ENCODE results near the gene BEND4.

BEND4 gene

DNA sequence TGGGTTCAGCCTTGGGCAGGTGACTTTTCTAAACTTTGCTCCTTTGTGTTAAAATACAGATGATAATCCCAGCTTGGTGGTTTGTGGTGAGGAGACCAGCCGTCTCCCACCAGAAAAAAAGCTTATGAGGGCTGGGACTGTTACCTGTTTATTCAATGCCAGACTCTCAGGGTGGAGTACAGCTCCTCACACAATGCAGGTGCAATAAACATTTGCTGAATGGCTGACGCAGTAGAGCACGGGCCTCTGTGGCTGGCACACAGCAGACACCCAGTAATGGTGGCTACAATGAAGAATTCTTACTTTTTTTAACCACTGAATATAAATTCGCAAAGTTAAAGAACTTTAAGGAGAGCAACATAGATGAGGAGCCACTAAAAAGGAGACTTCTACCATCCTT is 30.2 kb downstream of the BEND4 start:
- no peak overlapping the region for H3K4me3 ChIP-seq (ENCODE audit: low read depth, low read length)
- DNase-seq (ENCODE audit: low read depth, low spot score), result no peak
- ChIA-PET CTCF (no interaction called here), POLR2A (no interaction called here)
- TF ChIP-seq CTCF (IDR thresholded peaks at IDR 0.05; ENCODE audit: insufficient read depth, low read length, missing control alignments), result no peak

DNA sequence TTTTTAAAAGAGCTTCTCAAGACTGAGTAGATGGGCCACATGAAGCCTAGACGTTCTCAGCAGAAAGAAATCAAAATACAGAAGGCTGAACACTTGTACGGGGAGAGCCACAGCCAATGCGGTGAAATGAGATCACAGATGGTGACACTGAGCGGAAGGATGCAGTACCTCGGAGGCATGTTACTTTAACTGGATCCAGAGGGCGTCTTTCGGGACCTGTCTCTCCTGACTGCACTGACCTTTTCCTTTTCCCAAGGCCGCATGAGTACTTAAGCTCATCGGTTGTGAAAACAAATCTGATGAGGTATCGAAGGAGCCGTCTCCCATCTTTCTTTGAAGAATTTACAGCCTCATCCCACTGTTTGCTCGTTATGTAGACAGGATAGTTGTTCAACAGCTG is 32.6 kb downstream of the BEND4 start:
- CTCF ChIA-PET, result no interaction called here
- POLR2A ChIA-PET, result no interaction called here
- no peak for DNase-seq (ENCODE audit: low read depth, low spot score)
- TF ChIP-seq CTCF (IDR thresholded peaks at IDR 0.05; ENCODE audit: insufficient read depth, low read length, missing control alignments), result no peak
- no peak overlapping the region for H3K4me3 ChIP-seq (ENCODE audit: low read depth, low read length)

- no peak for DNase-seq (ENCODE audit: low read depth, low spot score)
- TF ChIP-seq CTCF (IDR thresholded peaks at IDR 0.05; ENCODE audit: insufficient read depth, low read length, missing control alignments), result no peak
- no peak overlapping the region for H3K4me3 ChIP-seq (ENCODE audit: low read depth, low read length)
- POLR2A ChIA-PET, result no interaction called here
- CTCF ChIA-PET, result no interaction called here
Measured at GRCh38 chr4:42112846-42113245, 39.6 kb downstream of the BEND4 start.

DNA sequence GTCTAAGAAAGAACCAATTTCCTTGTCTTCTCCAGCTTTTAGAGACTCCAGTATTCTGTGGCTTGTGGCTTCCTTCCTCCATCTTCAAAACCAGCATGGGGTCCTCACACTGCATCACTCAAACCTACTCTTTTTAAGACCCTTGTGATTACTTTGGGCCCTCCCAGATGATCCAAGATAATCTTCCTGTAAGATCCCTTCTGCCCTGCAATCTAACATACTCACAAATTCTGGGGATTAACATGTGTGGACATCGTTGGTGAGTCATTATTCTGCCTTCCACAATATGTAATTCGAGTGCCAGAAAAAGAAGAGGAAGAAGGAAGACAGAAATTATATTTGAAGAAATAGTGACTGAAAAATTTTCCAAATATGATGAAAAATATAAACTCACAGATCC is 47.9 kb downstream of the BEND4 start:
- peak; percentile 10 for DNase-seq (ENCODE audit: low read depth, low spot score)
- H3K4me3 ChIP-seq (ENCODE audit: low read depth, low read length), result no peak overlapping the region
- TF ChIP-seq CTCF (IDR thresholded peaks at IDR 0.05; ENCODE audit: insufficient read depth, low read length, missing control alignments), result no peak
- CTCF ChIA-PET, result no interaction called here
- POLR2A ChIA-PET, result no interaction called here

DNA sequence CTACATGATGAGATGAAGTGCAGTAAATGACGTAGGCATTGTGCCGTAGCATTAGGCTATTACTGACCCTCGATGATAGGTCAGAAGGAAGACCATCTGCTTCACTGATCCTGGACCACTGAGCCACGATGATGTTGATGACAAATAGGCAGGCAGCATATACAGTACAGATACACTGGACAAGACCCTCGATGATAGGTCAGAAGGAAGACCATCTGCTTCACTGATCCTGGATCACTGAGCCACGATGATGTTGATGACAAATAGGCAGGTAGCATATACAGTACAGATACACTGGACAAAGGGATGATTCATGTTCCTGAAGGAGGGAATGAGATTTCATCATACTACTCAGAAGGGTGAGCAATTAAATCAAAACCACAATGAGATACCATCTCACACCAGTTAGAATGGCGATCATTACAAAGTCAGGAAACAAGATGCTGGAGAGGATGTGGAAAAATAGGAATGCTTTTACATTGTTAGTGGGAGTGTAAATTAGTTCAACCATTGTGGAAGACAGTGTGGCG is 50.9 kb downstream of the BEND4 start:
- ChIA-PET CTCF (no interaction called here), POLR2A (no interaction called here)
- DNase-seq (ENCODE audit: low read depth, low spot score), result no peak
- no peak overlapping the region for H3K4me3 ChIP-seq (ENCODE audit: low read depth, low read length)
- no peak for TF ChIP-seq CTCF (IDR thresholded peaks at IDR 0.05; ENCODE audit: insufficient read depth, low read length, missing control alignments)

GRCh38 chr4:42088386-42088785 is 64.1 kb downstream of the BEND4 start:
- ChIA-PET CTCF (no interaction called here), POLR2A (no interaction called here)
- TF ChIP-seq CTCF (IDR thresholded peaks at IDR 0.05; ENCODE audit: insufficient read depth, low read length, missing control alignments), result no peak
- no peak overlapping the region for H3K4me3 ChIP-seq (ENCODE audit: low read depth, low read length)
- no peak for DNase-seq (ENCODE audit: low read depth, low spot score)
